HepG2 (cell line): ENCODE measurements around the gene TET2. TPM values are rescaled to one million over a fixed set of nuclear protein-coding genes. Genes with fewer than 3 reads are reported as not detected.

ENCODE experiments used
- ATAC-seq: fragments of 200-7000 bp; cut with Tn5 transposase; 3 replicates; pipeline ENCODE4 v1.9.1; 2020; ENCODE audit warnings: mild to moderate bottlenecking, moderate library complexity
- BruUV-seq: library from RNA; stranded (reverse); fragments of 400-500 nt; replicated peaks from 2 replicates; lab custom pipeline; 2021; lab: Mats Ljungman, UMichigan
- CTCF ChIA-PET: fragments of 300-600 bp; formaldehyde crosslinking; extraction: SDS; loops from one replicate; lab custom pipeline; 2021; ENCODE audit warnings: low total read pairs, inconsistent platforms, low intra/inter-chr PET ratio; lab: Yijun Ruan, JAX
- POLR2A ChIA-PET: fragments of 350-600 bp; sonication (Branson Sonifier 250); formaldehyde crosslinking; loops from one replicate; lab custom pipeline; 2020; ENCODE audit warnings: antibody characterized with exemption, inconsistent platforms; lab: Yijun Ruan, JAX
- DNase-seq: peaks from one replicate; pipeline ENCODE4 v3.0.0-alpha.2; 2015; ENCODE audit warnings: low spot score
- FAIRE-seq: peaks from 3 replicates; lab custom pipeline; 2011; peaks lifted over from hg19 to GRCh38; lab: Jason Lieb, UNC
- H2AFZ ChIP-seq: one replicate; pipeline ENCODE4 v1.6.1; 2011; ENCODE audit warnings: low read length, inconsistent platforms
- H3K27ac ChIP-seq: fragments of 300-600 bp; 3 replicates; pipeline ENCODE4 v1.8.0; 2011; ENCODE audit warnings: mixed run types, mild to moderate bottlenecking, mixed read lengths, low read length, inconsistent platforms; ENCODE audit not compliant: insufficient read depth; ENCODE audit errors: extremely low read length
- H3K27me3 ChIP-seq, 2 experiments: fragments of 200-600 bp in 1 of 2; 2 replicates in 1 of 2; 3 replicates in 1 of 2; pipeline versions ENCODE4 v1.6.0 to v1.8.0; 2011; ENCODE audit warnings: low read length in 2 of 2, mild to moderate bottlenecking in 2 of 2, moderate library complexity in 2 of 2, inconsistent platforms in 1 of 2; ENCODE audit not compliant: insufficient read depth in 2 of 2, control insufficient read depth in 1 of 2
- H3K36me3 ChIP-seq, 2 experiments: fragments of 200-600 bp in 1 of 2; replicated peaks in 1 of 2; 2 replicates in 1 of 2; 3 replicates in 1 of 2; pipeline versions ENCODE4 v1.5.1 to v1.8.0; 2011; ENCODE audit warnings: low read length in 2 of 2, inconsistent platforms in 1 of 2; ENCODE audit not compliant: insufficient read depth in 2 of 2, control insufficient read depth in 1 of 2
- H3K4me1 ChIP-seq: 2 replicates; pipeline ENCODE4 v1.5.1; 2012; ENCODE audit warnings: low read length, inconsistent platforms; ENCODE audit not compliant: insufficient read depth
- H3K4me2 ChIP-seq: 2 replicates; pipeline ENCODE4 v1.6.0; 2011; ENCODE audit warnings: low read depth, low read length, inconsistent platforms
- H3K4me3 ChIP-seq, 3 experiments: fragments of 200-600 bp in 1 of 3; sonication (generic), shearing (Covaris generic) in 1 of 3; replicated peaks in 1 of 3; 2 replicates each; pipeline ENCODE4 v1.5.1; 2011 to 2016; ENCODE audit warnings: low read length in 3 of 3, inconsistent platforms in 2 of 3, low read depth in 2 of 3, mild to moderate bottlenecking in 2 of 3, control low read depth in 1 of 3, mixed read lengths in 1 of 3; ENCODE audit not compliant: insufficient read depth in 1 of 3
- H3K79me2 ChIP-seq: one replicate; pipeline ENCODE4 v1.6.1; 2011; ENCODE audit warnings: low read length, inconsistent platforms; ENCODE audit not compliant: insufficient read depth
- H3K9ac ChIP-seq: 2 replicates; pipeline ENCODE4 v1.6.0; 2011; ENCODE audit warnings: mild to moderate bottlenecking, low read depth, low read length, inconsistent platforms; ENCODE audit not compliant: insufficient read depth
- H3K9me3 ChIP-seq: 2 replicates; pipeline ENCODE4 v1.5.1; 2012; ENCODE audit warnings: mild to moderate bottlenecking, low read length
- H4K20me1 ChIP-seq: 2 replicates; pipeline ENCODE4 v1.6.0; 2011; ENCODE audit warnings: inconsistent platforms, mild to moderate bottlenecking, low read length, moderate library complexity; ENCODE audit not compliant: insufficient read depth
- AHDC1 ChIP-seq: sonication (generic); formaldehyde crosslinking; IDR thresholded peaks from 2 replicates; pipeline ENCODE4 v1.5.1; 2020; ENCODE audit warnings: mild to moderate bottlenecking, missing genetic modification reagents, borderline replicate concordance
- E2F2 ChIP-seq: sonication (generic); formaldehyde crosslinking; IDR thresholded peaks from 2 replicates; pipeline ENCODE4 v1.4.0; 2020; ENCODE audit warnings: missing genetic modification reagents, borderline replicate concordance
- GATAD1 ChIP-seq: IDR thresholded peaks from 2 replicates; pipeline ENCODE4 v1.6.1; 2016; ENCODE audit warnings: missing genetic modification reagents, missing compliant biosample characterization
- HOXA5 ChIP-seq: sonication (generic); formaldehyde crosslinking; IDR thresholded peaks from 2 replicates; pipeline ENCODE4 v1.4.0; 2020; ENCODE audit warnings: missing genetic modification reagents
- KLF13 ChIP-seq: sonication (generic); formaldehyde crosslinking; IDR thresholded peaks from 2 replicates; pipeline ENCODE4 v1.4.0; 2020; ENCODE audit warnings: mild to moderate bottlenecking, missing genetic modification reagents
- KLF6 ChIP-seq: IDR thresholded peaks from 2 replicates; pipeline ENCODE4 v1.8.0; 2016; ENCODE audit warnings: missing biosample characterization, missing genetic modification reagents
- RFXANK ChIP-seq: IDR thresholded peaks from 2 replicates; pipeline ENCODE4 v1.6.1; 2016
- RNF219 ChIP-seq: sonication (generic); formaldehyde crosslinking; IDR thresholded peaks from 2 replicates; pipeline ENCODE4 v1.5.0; 2020; ENCODE audit warnings: mild to moderate bottlenecking, missing genetic modification reagents
- SRSF4 ChIP-seq: fragments of 200-400 bp; formaldehyde crosslinking; IDR thresholded peaks from one replicate; pipeline ENCODE4 v1.6.1; 2018; ENCODE audit warnings: mild to moderate bottlenecking, low read depth, low read length, moderate library complexity; ENCODE audit not compliant: poor library complexity, severe bottlenecking
- ZFP62 ChIP-seq: sonication (generic); formaldehyde crosslinking; IDR thresholded peaks from 2 replicates; pipeline ENCODE4 v1.4.0; 2020; ENCODE audit warnings: missing genetic modification reagents
- ZKSCAN5 ChIP-seq: sonication (generic); formaldehyde crosslinking; IDR thresholded peaks from 2 replicates; pipeline ENCODE4 v1.5.1; 2020; ENCODE audit warnings: mild to moderate bottlenecking, missing genetic modification reagents
- ZNF17 ChIP-seq: sonication (generic); formaldehyde crosslinking; IDR thresholded peaks from 2 replicates; pipeline ENCODE4 v1.5.0; 2020; ENCODE audit warnings: mild to moderate bottlenecking, missing genetic modification reagents
- ZNF337 ChIP-seq: sonication (generic); formaldehyde crosslinking; IDR thresholded peaks from 2 replicates; pipeline ENCODE4 v1.5.1; 2020; ENCODE audit warnings: missing genetic modification reagents, low read depth, mild to moderate bottlenecking, borderline replicate concordance
- ZNF691 ChIP-seq: sonication (generic); formaldehyde crosslinking; IDR thresholded peaks from 2 replicates; pipeline ENCODE4 v1.4.0; 2020; ENCODE audit warnings: missing genetic modification reagents, low read depth, mild to moderate bottlenecking, borderline replicate concordance
- WGBS: methylation state at CpG from one replicate; pipeline ENCODE4 v1.1.6; 2017; ENCODE audit warnings: low lambda C conversion rate; 5-methylcytosine and 5-hydroxymethylcytosine counted together
- in situ Hi-C: cut with HindIII; loops from 2 replicates; pipeline ENCODE4 v1.10.0; 2017; ENCODE audit warnings: low pct_unique_long_range_greater_than_20kb; ENCODE audit not compliant: extremely low pct_ligation_motif_present
- intact Hi-C: fragments of 100-400 bp; cut with micrococcal nuclease; formaldehyde crosslinking; loops from one replicate; pipeline ENCODE4 v1.10.0; 2022; ENCODE audit not compliant: unreplicated experiment
- polyA plus RNA-seq, 8 experiments: library from polyadenylated mRNA; depleted of rRNA in 3 of 8; stranded (reverse) in 7 of 8; unstranded in 1 of 8; fragments of >200 nt; fragmentation: Illumina TruSeq in 4 of 8; extraction: Trizol in 4 of 8; gene quantifications; 2 replicates each; pipeline versions ENCODE4 v1.2.1 to v1.2.3, GENCODE V29; 2011 to 2016; ENCODE audit warnings: low read depth in 4 of 8, missing spikeins in 1 of 8, mixed read lengths in 1 of 8; ENCODE audit not compliant: insufficient read depth in 1 of 8
- total RNA-seq, 5 experiments: library from RNA; depleted of rRNA; stranded (reverse); fragments of >200 nt; fragmentation: Illumina TruSeq; extraction: Trizol; gene quantifications; 2 replicates each; pipeline ENCODE4 v1.2.3, GENCODE V29; 2016; ENCODE audit warnings: low read depth in 1 of 5

TET2 gene
- total and polyA plus RNA-seq, 2 of the 13 experiments (the other 11 are each of a cell fraction or from before 2014, with no cell fraction given): 4.7 to 4.8 TPM

- TF ChIP-seq AHDC1 (CRISPR knock-in tag) (no peak), RNF219 (CRISPR knock-in tag) (no peak)
- TF ChIP-seq, all 625 proteins: peak for 0
Measured at GRCh38 chr4:105208561-105208960, 61.9 kb downstream of the TET2 start (continued).

GRCh38 chr4:105210916-105211315 is 64.2 kb downstream of the TET2 start:
- ATAC-seq: no peak
- WGBS: 97% methylated on average over 1 of the region's 1 CpG
- FAIRE-seq: no peak
- H3K27me3 ChIP-seq: no peaks in the 10 kb centered on the region
- ChIA-PET CTCF (no interaction called here), POLR2A (no interaction called here)
- no TSS peak for BruUV-seq
- H3K27ac ChIP-seq: no peak overlapping the region
- no peak overlapping the region for H3K4me2 ChIP-seq
- no peak for DNase-seq
- H3K9ac ChIP-seq: no peak overlapping the region
- H3K4me3 ChIP-seq: no peak overlapping the region
- H4K20me1 ChIP-seq: no peaks in the 10 kb centered on the region
- no peaks in the 10 kb centered on the region for H3K9me3 ChIP-seq
- no peak overlapping the region for H2AFZ ChIP-seq
- in situ Hi-C loops (no loop called here), intact Hi-C loops (no loop called here)
- no peaks in the 10 kb centered on the region for H3K79me2 ChIP-seq
- no peaks in the 10 kb centered on the region; a peak in 1 of 5 replicates for H3K36me3 ChIP-seq
- peaks cover 5% of the 10 kb centered on the region for H3K4me1 ChIP-seq
- TF ChIP-seq RFXANK (CRISPR knock-in tag) (no peak), ZKSCAN5 (CRISPR knock-in tag) (no peak), E2F2 (CRISPR knock-in tag) (no peak), ZNF17 (no peak), ZFP62 (CRISPR knock-in tag) (no peak), SRSF4 (no peak), ZNF337 (no peak), HOXA5 (CRISPR knock-in tag) (no peak), KLF6 (CRISPR knock-in tag) (no peak), GATAD1 (CRISPR knock-in tag) (no peak), ZNF691 (no peak), KLF13 (CRISPR knock-in tag) (no peak)
